GM18868 (cell line): ENCODE measurements around the gene ETF1.
A peak's percentile ranks its signal among the peaks of the same experiment; 100 is the strongest.

Source experiments
- ATAC-seq: cut with Tn5 transposase; IDR thresholded peaks from one replicate; pipeline ENCODE4 v1.9.1; 2021; ENCODE audit warnings: mild to moderate bottlenecking, moderate library complexity; ENCODE audit not compliant: unreplicated experiment

ETF1 gene

DNA sequence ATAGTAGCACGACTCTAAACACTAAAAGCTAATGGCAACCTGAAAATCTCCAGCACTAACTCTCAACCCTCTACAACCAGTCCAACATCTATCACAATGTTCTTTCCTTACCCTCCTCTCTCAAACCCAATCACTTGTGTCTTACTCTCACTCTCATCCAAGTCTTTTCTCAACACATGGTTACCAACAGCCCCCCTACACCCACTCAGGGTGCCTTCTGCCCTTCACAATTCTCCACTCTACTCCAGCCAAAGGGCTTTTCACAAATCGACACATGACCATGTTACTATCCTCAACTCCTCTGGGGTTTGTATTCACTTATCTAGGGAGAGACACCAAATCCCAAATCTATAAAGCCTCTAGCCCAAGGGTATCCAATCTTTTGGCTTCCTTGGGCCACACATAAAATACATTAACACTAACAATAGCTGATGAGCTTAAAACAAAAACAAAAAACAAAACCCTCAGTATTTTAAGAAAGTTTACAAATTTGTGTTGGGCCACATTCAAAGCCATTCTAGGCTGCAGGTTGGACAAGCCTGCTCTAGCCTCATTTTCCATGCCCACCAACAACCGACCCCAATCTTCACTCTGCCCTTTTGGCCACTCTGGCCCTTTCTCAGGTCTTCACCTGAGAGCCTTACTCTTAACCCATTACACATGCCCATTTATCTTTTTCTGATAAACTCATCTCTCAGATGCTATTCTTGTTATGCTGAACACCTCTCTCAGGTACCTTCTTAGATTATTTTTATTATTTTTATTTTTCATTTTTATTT, 20.5 kb upstream of the ETF1 start:
- ATAC-seq = no peak

- no peak for ATAC-seq
These were observed 17.9 kb upstream of the ETF1 start for GRCh38 chr5:138560971-138561370.

DNA sequence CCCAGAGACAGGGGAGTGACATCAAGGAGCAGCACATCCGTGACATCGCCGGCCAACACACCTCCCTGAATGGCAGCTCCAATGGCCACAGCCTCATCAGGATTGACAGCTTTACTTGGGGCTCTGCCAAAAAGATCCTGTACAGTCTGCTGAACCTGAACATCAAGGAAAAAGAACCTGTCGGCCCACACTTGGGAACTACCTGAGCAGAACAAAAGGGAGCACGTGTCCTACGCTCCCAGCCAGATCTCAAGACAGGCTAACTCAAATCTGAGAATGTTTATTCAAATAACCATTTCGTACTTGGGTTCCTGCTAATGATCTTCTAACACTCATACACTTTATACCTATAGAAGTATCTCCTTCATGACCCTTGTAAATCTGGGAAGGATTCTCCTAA, 16.9 kb upstream of the ETF1 start:
- no peak for ATAC-seq

DNA sequence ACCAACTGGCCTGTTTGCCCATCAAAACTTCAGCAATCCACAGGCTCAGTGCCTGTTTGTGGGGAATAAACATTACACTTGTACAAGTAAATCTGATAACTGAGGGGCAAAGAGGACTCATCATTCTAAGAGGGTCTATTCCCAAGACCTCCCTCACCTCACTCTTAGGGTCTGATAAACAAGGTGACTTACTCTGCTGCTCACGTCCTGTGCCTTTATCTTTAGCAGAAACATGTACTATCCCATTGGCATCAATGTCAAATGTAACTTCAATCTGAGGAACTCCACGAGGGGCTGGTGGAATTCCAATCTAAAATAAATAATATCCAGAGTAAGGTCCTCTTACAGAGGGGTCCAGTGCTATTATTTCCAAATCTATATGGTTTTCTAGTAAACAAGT, 14.6 kb upstream of the ETF1 start:
- ATAC-seq = no peak

GRCh38 chr5:138554143-138554542, 11.1 kb upstream of the ETF1 start:
- no peak for ATAC-seq

DNA sequence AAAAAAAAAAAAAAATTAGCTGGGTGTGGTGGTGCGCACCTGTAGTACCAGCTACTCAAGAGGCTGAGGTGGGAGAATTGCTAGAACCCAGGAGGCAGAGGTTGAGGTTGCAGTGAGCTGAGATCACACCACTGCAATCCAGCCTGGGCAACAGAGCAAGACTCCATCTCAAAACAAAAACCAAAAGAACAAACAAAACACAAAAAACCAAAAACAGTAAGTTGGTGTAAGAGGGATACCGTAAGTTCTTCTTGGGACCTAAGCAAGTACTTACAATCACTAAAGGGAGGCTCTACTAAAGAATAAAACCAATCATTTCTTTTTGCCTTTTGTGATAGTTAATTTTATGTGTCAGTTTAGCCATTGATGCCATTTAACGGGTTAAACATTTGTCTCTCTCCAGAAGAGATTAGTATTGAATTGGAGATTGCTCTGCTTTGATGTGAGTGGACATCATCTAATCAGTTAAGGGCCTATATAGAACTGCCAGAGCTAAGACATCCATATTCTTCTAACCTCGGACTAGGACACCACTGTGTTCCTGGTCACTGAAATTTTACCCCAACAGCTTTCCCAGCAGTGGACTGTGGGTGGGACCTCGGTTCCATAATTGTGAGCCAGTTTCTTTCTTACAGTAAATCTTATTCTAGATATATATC, 10.5 kb upstream of the ETF1 start:
- no peak for ATAC-seq

DNA sequence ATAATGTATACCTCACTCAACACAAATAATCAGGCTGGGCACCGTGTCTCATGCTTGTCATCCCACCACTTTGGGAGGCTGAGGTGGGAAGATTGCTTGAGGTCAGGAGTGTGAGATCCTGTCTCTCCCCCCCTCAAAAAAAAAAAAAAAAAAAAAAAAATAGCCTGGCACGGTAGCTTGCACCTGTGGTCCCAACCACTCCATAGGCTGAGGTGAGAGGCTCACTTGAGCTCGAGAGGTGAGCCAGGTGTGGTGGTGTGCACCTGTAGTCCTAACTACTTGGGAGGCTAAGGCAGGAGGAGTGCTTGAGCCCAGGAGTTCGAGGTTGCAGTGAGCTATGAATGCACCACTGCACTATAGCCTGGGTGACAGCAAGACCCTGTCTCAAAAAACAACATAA, 9.6 kb upstream of the ETF1 start:
- no peak for ATAC-seq

DNA sequence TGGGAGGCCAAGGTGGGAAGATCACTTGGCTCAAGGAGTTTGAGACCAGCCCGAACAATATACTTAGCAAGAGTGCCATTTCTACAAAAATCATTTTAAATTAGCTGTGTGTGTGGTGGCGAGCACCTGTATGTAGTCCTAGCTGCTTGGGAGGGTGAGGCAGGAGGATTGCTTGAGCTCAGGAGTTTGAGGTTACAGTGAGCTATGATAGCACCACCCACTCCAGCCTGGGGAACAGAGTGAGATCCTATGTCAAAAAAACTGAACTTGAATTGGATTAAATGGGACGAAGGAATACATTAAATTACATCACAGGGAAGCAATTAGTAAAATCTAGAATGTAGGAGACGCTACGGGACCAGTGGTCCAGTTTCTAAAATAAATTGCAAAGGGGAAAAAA, 6.4 kb upstream of the ETF1 start:
- ATAC-seq = no peak

DNA sequence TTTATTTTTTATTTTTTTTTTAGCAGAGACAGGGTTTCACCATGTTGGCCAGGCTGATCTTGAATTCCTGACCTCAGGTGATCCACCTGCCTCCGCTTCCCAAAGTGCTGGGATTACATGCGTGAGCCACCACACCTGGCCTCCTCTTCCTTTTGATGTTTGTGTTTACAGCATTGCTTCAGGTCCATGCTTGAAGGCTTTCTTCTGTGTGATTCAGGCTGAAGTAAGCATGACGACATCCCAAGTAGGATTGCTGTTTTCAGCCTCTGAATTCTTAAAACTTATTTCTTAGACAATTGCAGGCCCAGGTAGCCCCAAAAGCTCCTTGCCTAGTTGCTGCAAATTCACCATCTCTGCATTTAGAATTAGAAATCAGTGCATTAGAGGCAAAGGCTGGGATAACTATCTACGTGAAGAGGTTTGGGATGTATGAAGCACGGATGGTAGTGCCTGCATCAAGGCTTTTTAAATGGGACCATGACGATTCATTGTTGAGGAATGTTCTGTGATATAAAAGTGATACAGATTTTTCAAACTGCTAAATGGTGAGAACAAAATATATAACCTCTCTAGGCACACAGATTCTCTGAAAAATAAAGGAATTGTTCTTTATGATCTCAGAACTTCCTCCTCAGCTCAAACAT, 3.0 kb upstream of the ETF1 start:
- no peak for ATAC-seq

DNA sequence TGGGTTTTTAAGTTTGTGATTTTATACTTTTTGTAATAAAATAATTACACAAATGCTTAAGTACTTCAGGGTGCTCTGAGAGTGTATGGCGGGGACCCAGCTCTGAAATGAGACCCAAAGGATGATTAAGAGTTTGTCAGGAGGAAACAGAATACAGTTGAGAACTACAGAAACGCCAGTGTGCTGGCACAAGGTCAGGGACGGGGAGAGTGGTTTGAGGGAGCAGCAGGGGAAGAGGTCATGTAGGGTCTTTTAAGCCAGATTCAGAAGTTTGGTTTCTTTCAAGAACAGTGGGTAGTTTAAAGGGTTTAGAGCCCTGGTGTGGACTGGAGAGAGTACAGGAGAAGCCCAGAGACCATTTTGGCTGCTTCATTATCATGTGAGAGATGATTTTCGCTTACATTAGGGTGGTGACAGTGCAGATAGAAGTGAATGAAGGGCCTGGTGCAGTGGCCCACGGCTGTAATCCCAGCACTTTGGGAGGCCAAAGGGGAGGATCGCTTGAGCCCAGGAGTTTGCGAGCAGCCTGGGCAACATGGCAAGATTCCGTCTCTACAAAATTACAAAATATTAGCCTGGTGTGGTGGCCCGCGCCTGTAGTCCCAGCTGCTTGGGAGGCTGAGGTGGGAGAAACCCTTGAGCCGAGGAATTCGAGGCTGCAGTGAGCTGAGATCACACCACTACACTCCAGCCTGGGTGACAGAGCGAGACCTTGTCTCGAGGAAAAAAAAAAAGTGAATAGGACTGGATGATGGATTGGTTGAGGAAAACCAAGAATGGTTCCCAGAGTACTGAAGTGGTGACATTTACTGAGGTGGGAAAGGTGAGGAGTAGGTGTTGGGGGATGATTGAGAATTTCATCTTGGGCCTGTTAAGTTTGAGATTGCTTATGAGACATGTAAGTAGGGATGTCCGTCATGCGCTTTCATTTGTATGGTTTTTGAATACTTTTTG, 1.4 kb upstream of the ETF1 start:
- no peak for ATAC-seq

GRCh38 chr5:138543730-138544104, 681 bp upstream of the ETF1 start:
- ATAC-seq = peak; percentile 40

GRCh38 chr5:138542180-138542955, 668 bp downstream of the ETF1 start:
- no peak for ATAC-seq

- no peak for ATAC-seq
These were observed 1.4 kb downstream of the ETF1 start for GRCh38 chr5:138541511-138542179.

DNA sequence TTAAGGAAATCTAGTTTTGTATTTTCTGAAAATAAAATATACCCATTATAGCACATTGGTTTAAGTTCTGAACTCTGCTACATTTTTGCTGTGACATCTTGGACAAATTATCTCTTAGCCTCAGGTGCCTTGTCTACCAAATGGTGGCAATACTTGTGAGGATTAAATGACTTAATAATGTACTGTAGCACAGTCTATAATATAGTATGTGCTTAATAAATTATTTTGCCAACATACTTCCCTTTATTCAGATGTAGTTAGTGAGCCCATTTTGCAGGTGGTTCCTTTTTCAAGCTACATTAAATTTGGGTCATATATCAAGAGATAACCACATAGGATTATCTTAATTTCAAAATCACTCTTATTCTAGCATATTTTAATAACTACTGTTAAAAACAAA, 3.2 kb downstream of the ETF1 start:
- ATAC-seq = no peak

DNA sequence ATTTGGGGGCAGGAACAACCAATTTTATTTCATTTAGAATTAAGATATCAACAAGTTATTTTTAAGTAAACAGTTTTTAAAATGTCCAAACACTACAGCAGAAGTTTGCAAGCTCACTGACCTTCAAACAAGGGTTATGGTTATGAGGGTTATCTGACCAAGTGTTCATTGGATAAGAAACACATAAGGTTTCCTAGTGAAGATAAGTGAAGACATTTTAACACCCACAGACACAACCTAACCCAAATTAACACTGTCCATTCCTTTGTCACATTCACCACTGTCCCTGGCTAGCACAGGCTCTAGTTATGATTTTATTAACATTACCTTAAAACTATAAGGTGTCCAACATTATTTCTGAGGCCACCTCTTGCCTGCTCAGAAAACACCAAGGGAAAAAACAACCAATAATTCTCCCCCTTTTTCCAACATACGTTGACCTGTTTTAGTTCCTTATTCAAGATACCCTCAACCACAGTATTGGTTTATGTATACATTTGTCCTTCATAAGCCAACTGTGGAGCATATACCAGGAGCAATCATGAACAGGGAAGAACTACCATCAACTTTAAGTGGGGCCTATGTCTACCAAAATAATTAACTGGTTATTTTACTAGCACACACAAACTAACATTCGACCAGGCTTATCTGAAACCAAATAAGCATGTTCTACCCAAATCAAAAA, 4.0 kb downstream of the ETF1 start:
- no peak for ATAC-seq

- no peak for ATAC-seq
These were observed 6.2 kb downstream of the ETF1 start for GRCh38 chr5:138536665-138537315.

- ATAC-seq = no peak
These were observed 6.8 kb downstream of the ETF1 start for GRCh38 chr5:138536215-138536614.
